Measurements from ENCODE around the gene NSG1.

The NSG1 gene

GRCh38 chr4:4413373-4413725 is 26.4 kb downstream of the NSG1 start:
- TF ChIP-seq GATA3 (IDR thresholded peaks at IDR 0.05; ENCODE audit: low read depth, low read length), result no peak

- no peak for TF ChIP-seq GATA3 (IDR thresholded peaks at IDR 0.05; ENCODE audit: low read depth, low read length)
- no peak for TF ChIP-seq GATA2 (IDR thresholded peaks at IDR 0.05; ENCODE audit: low read depth, low read length)
Measured at GRCh38 chr4:4413806-4414205, 26.9 kb downstream of the NSG1 start.

GRCh38 chr4:4415107-4415805 is 28.4 kb downstream of the NSG1 start:
- TF ChIP-seq GATA3 (IDR thresholded peaks at IDR 0.05; ENCODE audit: low read depth, low read length) (no peak), GATA2 (IDR thresholded peaks at IDR 0.05; ENCODE audit: low read depth, low read length) (no peak)

- TF ChIP-seq GATA3 (IDR thresholded peaks at IDR 0.05; ENCODE audit: low read depth, low read length), result no peak
- TF ChIP-seq GATA2 (IDR thresholded peaks at IDR 0.05; ENCODE audit: low read depth, low read length), result no peak
Measured at GRCh38 chr4:4415806-4416805, 29.2 kb downstream of the NSG1 start.

- TF ChIP-seq GATA3 (IDR thresholded peaks at IDR 0.05; ENCODE audit: low read depth, low read length), result no peak
- no peak for TF ChIP-seq GATA2 (IDR thresholded peaks at IDR 0.05; ENCODE audit: low read depth, low read length)
Measured at GRCh38 chr4:4416981-4417380, 30.1 kb downstream of the NSG1 start.

GRCh38 chr4:4417886-4418285 is 31.0 kb downstream of the NSG1 start:
- no peak for TF ChIP-seq GATA2 (IDR thresholded peaks at IDR 0.05; ENCODE audit: low read depth, low read length)

- TF ChIP-seq GATA3 (IDR thresholded peaks at IDR 0.05; ENCODE audit: low read depth, low read length) (no peak), GATA2 (IDR thresholded peaks at IDR 0.05; ENCODE audit: low read depth, low read length) (no peak)
Measured at GRCh38 chr4:4418676-4419390, 31.9 kb downstream of the NSG1 start.

- no peak for TF ChIP-seq GATA2 (IDR thresholded peaks at IDR 0.05; ENCODE audit: low read depth, low read length)
- TF ChIP-seq GATA3 (IDR thresholded peaks at IDR 0.05; ENCODE audit: low read depth, low read length), result no peak
Measured at GRCh38 chr4:4419896-4420295, 33.0 kb downstream of the NSG1 start.

GRCh38 chr4:4420421-4420820 is 33.5 kb downstream of the NSG1 start:
- TF ChIP-seq GATA2 (IDR thresholded peaks at IDR 0.05; ENCODE audit: low read depth, low read length), result no peak
- TF ChIP-seq GATA3 (IDR thresholded peaks at IDR 0.05; ENCODE audit: low read depth, low read length), result no peak

- no peak for TF ChIP-seq GATA2 (IDR thresholded peaks at IDR 0.05; ENCODE audit: low read depth, low read length)
- no peak for TF ChIP-seq GATA3 (IDR thresholded peaks at IDR 0.05; ENCODE audit: low read depth, low read length)
Measured at GRCh38 chr4:4421356-4421755, 34.5 kb downstream of the NSG1 start.

GRCh38 chr4:4422856-4423499 is 36.1 kb downstream of the NSG1 start:
- no peak for TF ChIP-seq GATA3 (IDR thresholded peaks at IDR 0.05; ENCODE audit: low read depth, low read length)
- TF ChIP-seq GATA2 (IDR thresholded peaks at IDR 0.05; ENCODE audit: low read depth, low read length), result no peak

GRCh38 chr4:4423706-4424498 is 37.0 kb downstream of the NSG1 start:
- TF ChIP-seq GATA3 (IDR thresholded peaks at IDR 0.05; ENCODE audit: low read depth, low read length) (no peak), GATA2 (IDR thresholded peaks at IDR 0.05; ENCODE audit: low read depth, low read length) (no peak)

- TF ChIP-seq GATA3 (IDR thresholded peaks at IDR 0.05; ENCODE audit: low read depth, low read length) (no peak), GATA2 (IDR thresholded peaks at IDR 0.05; ENCODE audit: low read depth, low read length) (no peak)
Measured at GRCh38 chr4:4424499-4425115, 37.7 kb downstream of the NSG1 start.

Measured in SH-SY5Y (cell line).